ENCODE measurements around the gene C1QTNF4. TPM values are rescaled to one million over a fixed set of nuclear protein-coding genes. Genes with fewer than 3 reads are reported as not detected.

The C1QTNF4 gene
- total and polyA plus RNA-seq, 4 donors, result 0.40 to 1.8 (median 1.1) TPM

GRCh38 chr11:47586098-47586855, 7.9 kb downstream of the C1QTNF4 start, which contains the start of gene FAM180B:
FAM180B (plus strand) TSS chr11:47586678; CDS start chr11:47586769, 91 bp downstream.
- peaks cover 0 to 2% (median 0%) of the 10 kb centered on the region in 4 donors for H3K9me3 ChIP-seq (ENCODE audit: control insufficient read depth in 4 of 4, insufficient read depth in 3 of 4, low read length in 3 of 4)
- ATAC-seq (ENCODE audit: insufficient read depth, low FRiP score) (no peak), DNase-seq (peak in 1 of 3 donors; percentile 38)
- no peak for TF ChIP-seq CTCF (IDR thresholded peaks at IDR 0.05; ENCODE audit: control extremely low read depth, extremely low read depth)
- peaks cover 0 to 17% (median 0%) of the 10 kb centered on the region in 5 donors for H3K4me1 ChIP-seq (ENCODE audit: control insufficient read depth in 5 of 5, insufficient read depth in 5 of 5, low read length in 5 of 5)
- no peak within 1 kb of the TSS for H3K4me3 ChIP-seq
- no peaks in the 10 kb centered on the region for H3K27me3 ChIP-seq (ENCODE audit: control insufficient read depth in 3 of 3, insufficient read depth in 3 of 3, low read length in 2 of 3)
- H3K27ac ChIP-seq (ENCODE audit: low read depth in 1 of 2, low read length in 1 of 2), result peak within 1 kb of the TSS in 1 of 2 donors; percentile 3
- H3K36me3 ChIP-seq (ENCODE audit: control insufficient read depth in 4 of 4, insufficient read depth in 4 of 4, low read length in 4 of 4), result peaks cover 27 to 30% (median 29%) of the 10 kb centered on the region in 4 donors
- no peak within 1 kb of the TSS for H3K9ac ChIP-seq (ENCODE audit: insufficient read depth in 1 of 2, low read length in 2 of 2)
- WGBS, 2 donors, result 78 to 84% methylated on average over 12 of the region's 12 CpGs

GRCh38 chr11:47583844-47584243, 10.4 kb downstream of the C1QTNF4 start:
- H3K27me3 ChIP-seq (ENCODE audit: control insufficient read depth in 3 of 3, insufficient read depth in 3 of 3, low read length in 2 of 3), result no peaks in the 10 kb centered on the region
- H3K4me1 ChIP-seq (ENCODE audit: control insufficient read depth in 5 of 5, insufficient read depth in 5 of 5, low read length in 5 of 5), result peaks cover 0 to 21% (median 10%) of the 10 kb centered on the region in 5 donors
- no peak overlapping the region for H3K9ac ChIP-seq (ENCODE audit: insufficient read depth in 1 of 2, low read length in 2 of 2)
- no peak for DNase-seq
- H3K36me3 ChIP-seq (ENCODE audit: control insufficient read depth in 4 of 4, insufficient read depth in 4 of 4, low read length in 4 of 4), result peaks cover 31 to 44% (median 34%) of the 10 kb centered on the region in 4 donors
- H3K4me3 ChIP-seq, result no peak overlapping the region
- H3K9me3 ChIP-seq (ENCODE audit: control insufficient read depth in 4 of 4, insufficient read depth in 3 of 4, low read length in 3 of 4), result no peaks in the 10 kb centered on the region
- ATAC-seq (ENCODE audit: insufficient read depth, low FRiP score), result no peak
- WGBS, 2 donors, result 92% methylated on average over 5 of the region's 5 CpGs
- no peak overlapping the region for H3K27ac ChIP-seq (ENCODE audit: low read depth in 1 of 2, low read length in 1 of 2)
- no peak for TF ChIP-seq CTCF (IDR thresholded peaks at IDR 0.05; ENCODE audit: control extremely low read depth, extremely low read depth)

DNA sequence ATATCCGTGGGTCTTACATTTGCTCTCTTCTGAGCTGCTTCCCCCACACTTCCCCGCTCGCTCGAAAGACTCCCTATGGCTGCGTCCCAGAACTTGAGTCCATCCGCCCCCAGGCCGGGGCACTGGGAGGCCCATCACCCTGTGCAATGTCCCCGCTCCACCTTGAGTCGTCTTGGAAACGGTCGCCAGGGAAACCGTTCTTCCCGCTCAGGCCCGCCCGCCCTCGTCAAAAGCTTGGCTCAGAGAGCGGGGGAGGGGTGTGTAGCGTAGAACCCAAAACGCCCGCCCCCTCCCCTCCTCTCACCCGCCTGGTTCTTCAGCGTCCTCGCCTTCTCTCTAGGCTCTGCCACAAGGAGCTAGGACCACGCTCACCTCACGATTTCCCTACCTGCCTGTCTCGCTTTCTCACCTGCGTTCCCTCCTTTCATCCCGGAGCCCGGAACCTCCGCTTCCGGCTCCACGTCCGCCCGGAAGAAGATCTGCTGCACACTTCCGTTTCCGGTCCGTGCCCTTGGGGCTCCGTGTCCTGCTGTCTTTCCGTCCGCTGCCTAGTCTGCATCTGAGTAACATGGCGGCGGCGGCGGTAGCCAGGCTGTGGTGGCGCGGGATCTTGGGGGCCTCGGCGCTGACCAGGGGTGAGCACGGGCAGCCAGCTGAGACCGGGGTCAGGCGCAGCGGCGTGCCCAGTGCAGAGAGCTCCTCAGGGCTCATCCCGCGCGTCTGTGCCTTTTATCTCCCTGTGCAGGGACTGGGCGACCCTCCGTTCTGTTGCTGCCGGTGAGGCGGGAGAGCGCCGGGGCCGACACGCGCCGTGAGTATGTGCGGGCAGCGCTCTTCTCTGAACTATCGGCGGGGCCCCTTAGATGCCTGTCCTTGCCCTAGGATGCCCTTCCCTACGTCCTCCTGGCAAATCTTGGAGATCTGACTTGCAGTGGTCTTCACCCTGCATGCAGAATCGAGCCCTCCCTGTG, 15.4 kb downstream of the C1QTNF4 start, which contains the start of the genes KBTBD4 and NDUFS3:
TSS of gene KBTBD4 (minus strand) at position 447 of the 971 bp plus-strand sequence. CDS start at position 428, 19 bp downstream.
TSS of gene NDUFS3 (plus strand) at position 551 of the 971 bp plus-strand sequence. CDS start at position 569, 18 bp downstream.
- H3K9me3 ChIP-seq (ENCODE audit: control insufficient read depth in 4 of 4, insufficient read depth in 3 of 4, low read length in 3 of 4), result no peaks in the 10 kb centered on the region
- H3K27me3 ChIP-seq (ENCODE audit: control insufficient read depth in 3 of 3, insufficient read depth in 3 of 3, low read length in 2 of 3), result no peaks in the 10 kb centered on the region
- H3K9ac ChIP-seq (ENCODE audit: insufficient read depth in 1 of 2, low read length in 2 of 2), result peak within 1 kb of the TSS; percentile 52 to 93
- H3K4me3 ChIP-seq, result peak within 1 kb of the TSS; percentile 96
- peak within 1 kb of the TSS; percentile 75 to 89 for H3K27ac ChIP-seq (ENCODE audit: low read depth in 1 of 2, low read length in 1 of 2)
- H3K36me3 ChIP-seq (ENCODE audit: control insufficient read depth in 4 of 4, insufficient read depth in 4 of 4, low read length in 4 of 4), result peaks cover 25 to 48% (median 29%) of the 10 kb centered on the region in 4 donors
- DNase-seq, result peak; percentile 91 to 94 (median 93)
- 0% methylated on average over 68 to 71 of the region's 72 CpGs for whole genome bisulfite sequencing, 2 donors
- TF ChIP-seq CTCF (IDR thresholded peaks at IDR 0.05; ENCODE audit: control extremely low read depth, extremely low read depth), result no peak
- peaks cover 5 to 21% (median 10%) of the 10 kb centered on the region in 5 donors for H3K4me1 ChIP-seq (ENCODE audit: control insufficient read depth in 5 of 5, insufficient read depth in 5 of 5, low read length in 5 of 5)
- ATAC-seq (ENCODE audit: insufficient read depth, low FRiP score), result peak; percentile 98
